BJ (cell line): ENCODE measurements around the gene ANP32A. TPM values are rescaled to one million over a fixed set of nuclear protein-coding genes. Genes with fewer than 3 reads are reported as not detected.

Source experiments
- CTCF ChIA-PET: fragments of 350-600 bp; formaldehyde crosslinking; extraction: SDS; loops from one replicate; lab custom pipeline; 2021; ENCODE audit warnings: antibody characterized with exemption, inconsistent platforms; lab: Yijun Ruan, JAX
- POLR2A ChIA-PET: fragments of 300-600 bp; sonication (Branson Sonifier 250); formaldehyde crosslinking; extraction: SDS; loops from one replicate; lab custom pipeline; 2021; ENCODE audit warnings: antibody characterized with exemption; lab: Charles Lee
- DNase-seq: peaks from one replicate; pipeline ENCODE4 v3.0.0-alpha.2; 2011; ENCODE audit warnings: low read depth
- H3K27me3 ChIP-seq: 2 replicates; pipeline ENCODE4 v1.6.0; 2011; ENCODE audit warnings: low read length; ENCODE audit not compliant: control insufficient read depth, insufficient read depth
- H3K36me3 ChIP-seq: 2 replicates; pipeline ENCODE4 v1.5.1; 2011; ENCODE audit warnings: low read length; ENCODE audit not compliant: control insufficient read depth, insufficient read depth
- H3K4me3 ChIP-seq: 2 replicates; pipeline ENCODE4 v1.5.1; 2011; ENCODE audit warnings: low read depth, mild to moderate bottlenecking, control low read depth, low read length
- polyA plus RNA-seq: library from polyadenylated mRNA; depleted of rRNA; stranded (reverse); fragments of >200 nt; gene quantifications from 2 replicates; pipeline ENCODE4 v1.2.3, GENCODE V29; 2011
- TF ChIP-seq, protein P1 (sequence below): IDR thresholded peaks from 2 replicates; pipeline ENCODE4 v1.5.1; 2011; ENCODE audit warnings: low read depth, mild to moderate bottlenecking, control low read depth, inconsistent platforms, low read length, moderate library complexity; ENCODE audit not compliant: insufficient read depth

Gene ANP32A
- polyA plus RNA-seq, 1 experiment, result 36.2 TPM

DNA sequence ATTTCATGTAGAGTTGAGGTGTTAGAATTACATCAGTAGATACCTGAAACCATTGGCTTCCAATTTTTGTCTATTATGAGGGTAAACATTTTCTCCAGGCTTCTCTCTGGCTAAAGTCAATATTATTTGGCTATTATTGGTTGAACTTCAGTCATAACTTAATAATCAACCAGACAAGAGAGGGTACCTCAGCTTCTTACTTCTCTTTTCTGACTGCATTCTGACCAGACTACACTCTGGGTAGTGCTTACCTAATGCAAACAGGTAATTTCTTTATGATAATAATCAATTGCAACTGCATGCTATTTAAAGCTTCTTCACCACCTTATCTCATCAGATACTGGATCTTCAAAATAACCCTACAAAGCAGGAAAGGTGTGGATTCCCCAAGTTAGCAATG, 85.1 kb downstream of the ANP32A start:
- TF ChIP-seq, protein P1, sequence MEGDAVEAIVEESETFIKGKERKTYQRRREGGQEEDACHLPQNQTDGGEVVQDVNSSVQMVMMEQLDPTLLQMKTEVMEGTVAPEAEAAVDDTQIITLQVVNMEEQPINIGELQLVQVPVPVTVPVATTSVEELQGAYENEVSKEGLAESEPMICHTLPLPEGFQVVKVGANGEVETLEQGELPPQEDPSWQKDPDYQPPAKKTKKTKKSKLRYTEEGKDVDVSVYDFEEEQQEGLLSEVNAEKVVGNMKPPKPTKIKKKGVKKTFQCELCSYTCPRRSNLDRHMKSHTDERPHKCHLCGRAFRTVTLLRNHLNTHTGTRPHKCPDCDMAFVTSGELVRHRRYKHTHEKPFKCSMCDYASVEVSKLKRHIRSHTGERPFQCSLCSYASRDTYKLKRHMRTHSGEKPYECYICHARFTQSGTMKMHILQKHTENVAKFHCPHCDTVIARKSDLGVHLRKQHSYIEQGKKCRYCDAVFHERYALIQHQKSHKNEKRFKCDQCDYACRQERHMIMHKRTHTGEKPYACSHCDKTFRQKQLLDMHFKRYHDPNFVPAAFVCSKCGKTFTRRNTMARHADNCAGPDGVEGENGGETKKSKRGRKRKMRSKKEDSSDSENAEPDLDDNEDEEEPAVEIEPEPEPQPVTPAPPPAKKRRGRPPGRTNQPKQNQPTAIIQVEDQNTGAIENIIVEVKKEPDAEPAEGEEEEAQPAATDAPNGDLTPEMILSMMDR, result no peak
- H3K36me3 ChIP-seq, result no peaks in the 10 kb centered on the region
- no peak overlapping the region for H3K4me3 ChIP-seq
- ChIA-PET POLR2A (no interaction called here), CTCF (interaction anchor here (1.2 to 1.5 kb wide), 2 partner anchors 10 to 140 kb away, joined by 3 to 9 read pairs; no protein-coding TSS in a partner anchor)
- no peak for DNase-seq
- H3K27me3 ChIP-seq, result peaks cover 15% of the 10 kb centered on the region

- ChIA-PET CTCF (interaction anchor here (1.5 kb wide), 1 partner anchor 141 kb away, joined by 9 read pairs; no protein-coding TSS in a partner anchor), POLR2A (no interaction called here)
- Histone ChIP-seq H3K27me3 (peaks cover 12% of the 10 kb centered on the region), H3K36me3 (no peaks in the 10 kb centered on the region), H3K4me3 (no peak overlapping the region)
- no peak for DNase-seq
- TF ChIP-seq, protein P1, result no peak
Observed at GRCh38 chr15:68734881-68735280, 85.8 kb downstream of the ANP32A start.

DNA sequence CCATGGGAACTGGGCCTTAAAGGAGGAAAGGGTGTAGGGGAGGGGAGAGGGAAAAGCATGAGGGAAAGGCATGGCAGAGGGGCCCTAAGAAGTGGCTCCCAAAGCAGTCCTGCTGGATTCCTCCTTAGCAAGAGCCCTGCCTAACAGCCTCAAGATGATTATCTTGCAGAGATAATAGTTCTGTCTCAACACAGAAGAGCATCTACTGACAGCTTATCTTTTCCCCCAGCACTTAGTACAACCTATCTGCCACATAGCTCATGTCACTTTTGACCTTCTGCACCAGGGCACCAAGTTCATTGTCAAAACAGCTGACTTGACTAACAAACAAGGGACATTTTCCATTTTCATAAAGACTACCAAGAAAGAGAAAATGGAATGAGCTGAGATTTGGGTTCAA, 86.3 kb downstream of the ANP32A start:
- DNase-seq, result no peak
- ChIA-PET POLR2A (no interaction called here), CTCF (interaction anchor here (1.5 kb wide), 1 partner anchor 141 kb away, joined by 9 read pairs; no protein-coding TSS in a partner anchor)
- TF ChIP-seq, protein P1, result no peak
- Histone ChIP-seq H3K4me3 (no peak overlapping the region), H3K36me3 (no peaks in the 10 kb centered on the region), H3K27me3 (peaks cover 12% of the 10 kb centered on the region)

GRCh38 chr15:68733666-68734065, 87.0 kb downstream of the ANP32A start:
- no peak for DNase-seq
- H3K36me3 ChIP-seq, result no peaks in the 10 kb centered on the region
- H3K4me3 ChIP-seq, result no peak overlapping the region
- POLR2A ChIA-PET, result no interaction called here
- CTCF ChIA-PET, result interaction anchor here (3.0 kb wide), 1 partner anchor 142 kb away, joined by 26 read pairs; no protein-coding TSS in a partner anchor
- H3K27me3 ChIP-seq, result peaks cover 12% of the 10 kb centered on the region
- TF ChIP-seq, protein P1, result no peak

- TF ChIP-seq, protein P1, result no peak
- DNase-seq, result no peak
- H3K27me3 ChIP-seq, result peaks cover 12% of the 10 kb centered on the region
- ChIA-PET CTCF (interaction anchor here (1.4 to 3.0 kb wide), 4 partner anchors 9 to 178 kb away, joined by 4 to 26 read pairs (median 6); no protein-coding TSS in a partner anchor), POLR2A (no interaction called here)
- no peak overlapping the region for H3K4me3 ChIP-seq
- no peaks in the 10 kb centered on the region for H3K36me3 ChIP-seq
Observed at GRCh38 chr15:68732451-68732850, 88.2 kb downstream of the ANP32A start.
